ENCODE data around the gene CARNS1.

Gene CARNS1

DNA sequence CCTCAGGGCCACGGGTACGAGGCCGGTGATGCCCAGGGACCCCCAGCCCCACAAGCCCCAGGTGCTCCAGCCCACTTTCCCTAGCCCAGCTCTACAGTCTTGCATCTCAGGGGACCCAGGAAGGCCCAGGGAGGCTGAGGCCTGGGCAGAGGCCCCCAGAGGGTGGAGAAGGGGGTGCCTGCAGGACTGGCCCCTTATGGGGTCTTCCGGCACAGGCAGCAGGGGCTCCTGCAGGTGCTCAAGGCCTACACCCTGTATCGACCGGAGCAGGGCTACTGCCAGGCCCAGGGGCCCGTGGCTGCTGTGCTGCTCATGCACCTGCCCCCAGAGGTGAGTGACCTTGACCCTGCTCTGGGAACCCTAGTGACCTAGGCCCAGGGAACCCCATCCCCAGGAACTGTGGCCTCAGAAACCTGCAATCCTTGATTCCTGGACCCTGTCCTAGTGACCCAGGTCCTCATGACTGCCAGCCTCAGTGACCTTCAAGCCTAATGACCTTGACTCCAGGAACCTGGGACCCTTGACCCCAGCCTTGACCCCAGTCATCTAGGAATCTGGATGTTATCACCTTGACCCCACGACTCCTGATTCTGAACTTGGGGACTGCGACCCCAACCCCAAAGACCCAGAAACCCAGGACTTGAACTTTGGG lies 9.7 kb upstream of the CARNS1 start:
- H3K4me3 ChIP-seq (ENCODE audit: low read length), result no peak overlapping the region
- peaks cover 14% of the 10 kb centered on the region for H3K4me1 ChIP-seq (ENCODE audit: insufficient read depth, low read length)
- H2AFZ ChIP-seq (ENCODE audit: low read depth, low read length), result no peak overlapping the region
- no peaks in the 10 kb centered on the region for H3K36me3 ChIP-seq (ENCODE audit: insufficient read depth, low read length)
- no peaks in the 10 kb centered on the region for H3K27me3 ChIP-seq (ENCODE audit: insufficient read depth, low read length)
- no peaks in the 10 kb centered on the region for H3K9me3 ChIP-seq (ENCODE audit: low read length)

DNA sequence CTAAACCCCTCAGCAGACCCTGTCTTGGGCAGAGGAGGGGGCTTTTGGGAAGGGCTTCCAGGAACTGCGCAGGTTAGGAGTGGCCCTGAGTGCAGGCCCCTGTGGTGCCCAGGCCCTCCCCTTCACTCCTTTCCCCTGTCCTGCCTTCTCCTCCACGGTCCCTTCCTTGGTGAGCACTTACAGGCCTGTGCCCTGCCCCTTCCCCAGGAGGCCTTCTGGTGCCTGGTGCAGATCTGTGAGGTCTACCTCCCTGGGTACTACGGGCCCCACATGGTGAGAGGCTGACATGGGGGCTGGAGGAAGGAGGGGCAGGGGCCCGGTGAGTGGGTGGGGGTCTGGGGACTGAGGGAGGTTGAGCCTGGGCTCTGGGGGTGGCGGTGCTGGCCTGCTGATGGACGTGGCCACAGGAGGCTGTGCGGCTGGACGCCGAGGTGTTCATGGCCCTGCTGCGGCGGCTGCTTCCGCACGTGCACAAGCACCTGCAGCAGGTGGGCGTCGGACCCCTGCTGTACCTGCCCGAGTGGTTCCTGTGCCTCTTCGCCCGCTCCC lies 9.0 kb upstream of the CARNS1 start:
- Histone ChIP-seq H3K27me3 (ENCODE audit: insufficient read depth, low read length) (no peaks in the 10 kb centered on the region), H3K4me3 (ENCODE audit: low read length) (no peak overlapping the region), H2AFZ (ENCODE audit: low read depth, low read length) (no peak overlapping the region), H3K36me3 (ENCODE audit: insufficient read depth, low read length) (no peaks in the 10 kb centered on the region), H3K9me3 (ENCODE audit: low read length) (no peaks in the 10 kb centered on the region), H3K4me1 (ENCODE audit: insufficient read depth, low read length) (peaks cover 11% of the 10 kb centered on the region)

DNA sequence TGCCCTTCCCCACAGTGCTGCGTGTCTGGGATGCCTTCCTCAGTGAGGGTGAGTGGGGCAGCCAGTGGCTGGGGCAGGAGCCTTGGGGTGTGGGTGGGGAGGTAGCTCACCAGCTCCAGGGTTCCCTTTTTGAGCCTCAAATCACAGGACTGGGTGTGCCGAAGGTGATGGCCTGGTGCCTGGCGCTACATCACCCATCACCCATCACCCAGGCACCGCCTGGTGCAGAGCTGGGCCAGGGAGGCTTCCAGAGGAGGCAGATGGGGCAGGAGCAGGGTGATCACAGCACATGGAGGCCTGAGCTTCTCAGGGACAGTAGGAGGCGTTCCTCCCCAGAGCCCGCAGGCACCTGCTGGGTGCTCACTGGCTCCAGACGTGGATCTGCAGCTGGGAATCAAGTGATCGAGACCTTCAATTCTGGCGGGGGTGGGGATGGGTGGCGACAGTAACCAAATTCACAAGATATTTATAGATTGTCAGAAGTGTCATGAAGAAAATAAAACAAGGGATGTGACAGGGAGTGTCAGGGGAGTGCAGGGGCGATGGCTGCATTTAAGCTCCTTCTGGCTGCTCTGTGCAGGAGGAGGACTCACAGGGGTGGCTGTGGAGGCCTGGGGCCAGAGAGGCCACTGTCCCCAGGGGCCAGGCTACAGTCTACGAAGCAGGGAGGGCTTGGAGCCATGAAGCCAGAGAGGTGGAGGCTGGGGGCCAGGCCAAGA lies 8.3 kb upstream of the CARNS1 start:
- no peaks in the 10 kb centered on the region for H3K9me3 ChIP-seq (ENCODE audit: low read length)
- no peak overlapping the region for H2AFZ ChIP-seq (ENCODE audit: low read depth, low read length)
- H3K27me3 ChIP-seq (ENCODE audit: insufficient read depth, low read length), result no peaks in the 10 kb centered on the region
- H3K4me3 ChIP-seq (ENCODE audit: low read length), result no peak overlapping the region
- H3K4me1 ChIP-seq (ENCODE audit: insufficient read depth, low read length), result peaks cover 8% of the 10 kb centered on the region
- H3K36me3 ChIP-seq (ENCODE audit: insufficient read depth, low read length), result no peaks in the 10 kb centered on the region

DNA sequence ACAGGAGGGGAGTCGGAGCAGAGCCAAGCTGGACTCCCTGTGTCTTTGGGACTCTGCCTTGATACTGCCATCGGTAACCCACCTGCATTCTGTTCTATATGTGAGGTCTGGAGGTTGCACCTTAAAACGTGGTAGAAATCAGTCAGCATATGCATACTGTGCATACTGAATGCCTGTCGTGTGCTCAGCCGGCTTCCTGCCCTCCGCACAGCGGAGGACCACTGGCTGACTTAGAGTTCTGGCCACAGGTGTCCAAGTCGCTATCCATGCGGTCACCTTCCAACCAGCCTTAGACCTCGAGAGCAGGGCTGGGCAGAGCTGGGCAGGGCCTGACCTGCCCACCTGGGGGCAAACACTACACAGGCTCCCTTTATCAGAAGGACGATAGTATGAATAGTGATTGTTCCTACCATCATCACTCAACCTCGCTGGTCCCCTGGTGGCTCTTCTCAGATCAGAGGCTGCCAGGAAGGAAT lies 7.8 kb upstream of the CARNS1 start:
- Histone ChIP-seq H3K4me1 (ENCODE audit: insufficient read depth, low read length) (peaks cover 8% of the 10 kb centered on the region), H3K4me3 (ENCODE audit: low read length) (no peak overlapping the region), H3K27me3 (ENCODE audit: insufficient read depth, low read length) (no peaks in the 10 kb centered on the region), H3K36me3 (ENCODE audit: insufficient read depth, low read length) (no peaks in the 10 kb centered on the region), H2AFZ (ENCODE audit: low read depth, low read length) (no peak overlapping the region), H3K9me3 (ENCODE audit: low read length) (no peaks in the 10 kb centered on the region)

DNA sequence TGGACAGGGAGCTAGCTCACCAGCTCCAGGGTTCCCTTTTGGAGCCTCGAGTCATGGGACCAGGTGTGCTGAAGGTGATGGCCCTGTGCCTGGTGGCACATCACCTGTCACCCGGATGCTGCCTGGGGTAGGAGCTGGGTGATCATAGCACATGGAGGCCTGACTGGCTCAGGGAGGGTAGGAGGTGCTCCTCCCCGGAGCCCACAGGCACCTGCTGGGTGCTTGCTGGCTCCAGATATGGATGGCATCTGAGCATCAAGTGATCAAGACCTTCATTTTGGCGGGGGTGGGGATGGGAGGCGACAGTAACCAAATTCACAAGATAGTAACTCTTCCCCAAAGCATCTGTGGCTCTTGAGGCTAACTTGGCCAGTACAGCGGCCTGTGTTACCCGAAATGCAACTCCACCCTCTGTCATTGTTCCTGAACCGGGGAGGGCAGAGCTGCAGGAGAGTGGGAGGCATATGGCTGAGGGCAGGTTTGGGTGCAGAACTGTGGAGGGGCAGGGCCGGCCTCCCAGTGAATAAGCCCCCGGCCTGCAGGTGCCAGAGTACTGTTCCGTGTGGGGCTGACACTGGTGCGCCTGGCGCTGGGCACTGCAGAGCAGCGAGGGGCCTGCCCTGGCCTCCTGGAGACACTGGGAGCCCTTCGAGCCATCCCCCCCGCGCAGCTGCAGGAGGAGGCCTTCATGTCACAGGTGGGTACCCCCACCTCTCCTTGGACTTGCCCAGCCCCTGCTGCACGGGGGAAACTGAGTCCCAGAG lies 6.9 kb upstream of the CARNS1 start:
- Histone ChIP-seq H3K4me1 (ENCODE audit: insufficient read depth, low read length) (peaks cover 7% of the 10 kb centered on the region), H3K4me3 (ENCODE audit: low read length) (no peak overlapping the region), H3K36me3 (ENCODE audit: insufficient read depth, low read length) (no peaks in the 10 kb centered on the region), H2AFZ (ENCODE audit: low read depth, low read length) (no peak overlapping the region), H3K27me3 (ENCODE audit: insufficient read depth, low read length) (no peaks in the 10 kb centered on the region), H3K9me3 (ENCODE audit: low read length) (no peaks in the 10 kb centered on the region)

DNA sequence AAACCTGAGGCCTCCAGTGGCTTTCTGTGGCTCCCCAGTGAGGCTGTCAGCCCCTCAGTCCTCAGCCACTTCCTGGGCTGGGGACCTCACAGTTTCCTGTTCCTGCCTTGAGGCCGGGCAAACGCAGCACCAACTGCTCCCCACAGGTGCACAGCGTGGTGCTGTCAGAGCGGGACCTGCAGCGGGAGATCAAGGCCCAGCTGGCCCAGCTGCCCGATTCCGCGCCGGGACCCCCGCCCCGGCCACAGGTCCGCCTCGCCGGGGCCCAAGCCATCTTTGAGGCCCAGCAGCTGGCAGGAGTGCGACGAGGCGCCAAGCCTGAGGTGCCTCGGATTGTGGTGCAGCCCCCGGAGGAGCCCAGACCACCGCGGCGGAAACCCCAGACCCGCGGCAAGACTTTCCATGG lies 6.2 kb upstream of the CARNS1 start:
- no peaks in the 10 kb centered on the region for H3K9me3 ChIP-seq (ENCODE audit: low read length)
- H3K27me3 ChIP-seq (ENCODE audit: insufficient read depth, low read length), result no peaks in the 10 kb centered on the region
- no peaks in the 10 kb centered on the region for H3K36me3 ChIP-seq (ENCODE audit: insufficient read depth, low read length)
- H3K4me3 ChIP-seq (ENCODE audit: low read length), result no peak overlapping the region
- no peak overlapping the region for H2AFZ ChIP-seq (ENCODE audit: low read depth, low read length)
- H3K4me1 ChIP-seq (ENCODE audit: insufficient read depth, low read length), result peaks cover 5% of the 10 kb centered on the region

DNA sequence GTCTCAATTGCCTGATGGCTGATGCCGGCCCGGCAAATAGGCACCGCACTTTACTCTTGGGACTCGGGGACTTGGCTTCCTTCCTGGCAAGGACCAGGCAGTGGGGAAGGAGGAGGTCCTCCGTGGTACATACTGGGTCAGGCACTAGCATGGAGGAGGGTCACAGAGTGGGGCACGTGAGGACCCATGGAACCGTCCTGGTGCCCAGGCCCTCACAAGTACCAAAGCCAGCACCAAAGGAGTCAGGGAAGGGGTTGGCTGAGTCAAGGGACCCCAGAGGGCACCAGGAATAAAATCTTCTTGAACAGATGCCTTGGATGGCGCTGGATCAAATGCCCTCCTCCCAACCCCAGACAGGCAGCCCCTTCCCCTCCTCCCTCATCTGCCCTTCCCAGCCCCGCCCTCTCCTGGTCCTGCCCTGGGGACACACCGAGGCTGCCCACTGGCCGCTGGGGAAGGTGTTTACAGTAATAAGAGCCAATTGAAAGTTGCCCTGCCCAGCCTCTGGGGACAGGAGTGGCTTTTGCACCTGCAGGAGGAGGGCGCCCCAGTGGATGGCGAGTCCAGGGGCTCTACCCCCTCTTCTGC lies 5.6 kb upstream of the CARNS1 start:
- H3K4me1 ChIP-seq (ENCODE audit: insufficient read depth, low read length), result peaks cover 5% of the 10 kb centered on the region
- no peak overlapping the region for H2AFZ ChIP-seq (ENCODE audit: low read depth, low read length)
- no peak overlapping the region for H3K4me3 ChIP-seq (ENCODE audit: low read length)
- no peaks in the 10 kb centered on the region for H3K9me3 ChIP-seq (ENCODE audit: low read length)
- H3K36me3 ChIP-seq (ENCODE audit: insufficient read depth, low read length), result no peaks in the 10 kb centered on the region
- H3K27me3 ChIP-seq (ENCODE audit: insufficient read depth, low read length), result no peaks in the 10 kb centered on the region

DNA sequence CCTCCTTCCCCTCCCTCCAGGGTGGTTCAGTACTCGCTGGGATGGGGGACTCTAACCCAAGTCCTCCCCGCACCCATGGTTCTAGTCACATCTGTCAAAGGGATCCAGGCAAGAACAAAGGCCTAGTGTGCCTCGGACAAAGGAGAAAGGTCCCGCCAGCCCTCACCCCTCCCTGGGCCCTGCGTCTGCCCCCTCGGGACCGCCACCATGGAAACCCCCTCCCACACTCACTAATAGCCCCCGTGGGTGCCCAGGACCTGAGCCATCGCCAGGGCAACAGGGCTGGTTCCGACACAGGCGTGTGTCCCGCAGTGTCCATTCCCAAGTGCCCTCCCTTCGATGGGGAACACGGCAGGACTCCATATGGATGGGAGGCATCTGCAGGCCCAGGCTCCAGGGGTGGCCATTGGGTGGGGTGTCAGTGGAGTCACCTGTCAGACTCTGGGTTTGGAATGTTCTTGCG lies 5.1 kb upstream of the CARNS1 start:
- no peak overlapping the region for H2AFZ ChIP-seq (ENCODE audit: low read depth, low read length)
- peaks cover 5% of the 10 kb centered on the region for H3K4me1 ChIP-seq (ENCODE audit: insufficient read depth, low read length)
- no peak overlapping the region for H3K4me3 ChIP-seq (ENCODE audit: low read length)
- no peaks in the 10 kb centered on the region for H3K27me3 ChIP-seq (ENCODE audit: insufficient read depth, low read length)
- no peaks in the 10 kb centered on the region for H3K9me3 ChIP-seq (ENCODE audit: low read length)
- no peaks in the 10 kb centered on the region for H3K36me3 ChIP-seq (ENCODE audit: insufficient read depth, low read length)

DNA sequence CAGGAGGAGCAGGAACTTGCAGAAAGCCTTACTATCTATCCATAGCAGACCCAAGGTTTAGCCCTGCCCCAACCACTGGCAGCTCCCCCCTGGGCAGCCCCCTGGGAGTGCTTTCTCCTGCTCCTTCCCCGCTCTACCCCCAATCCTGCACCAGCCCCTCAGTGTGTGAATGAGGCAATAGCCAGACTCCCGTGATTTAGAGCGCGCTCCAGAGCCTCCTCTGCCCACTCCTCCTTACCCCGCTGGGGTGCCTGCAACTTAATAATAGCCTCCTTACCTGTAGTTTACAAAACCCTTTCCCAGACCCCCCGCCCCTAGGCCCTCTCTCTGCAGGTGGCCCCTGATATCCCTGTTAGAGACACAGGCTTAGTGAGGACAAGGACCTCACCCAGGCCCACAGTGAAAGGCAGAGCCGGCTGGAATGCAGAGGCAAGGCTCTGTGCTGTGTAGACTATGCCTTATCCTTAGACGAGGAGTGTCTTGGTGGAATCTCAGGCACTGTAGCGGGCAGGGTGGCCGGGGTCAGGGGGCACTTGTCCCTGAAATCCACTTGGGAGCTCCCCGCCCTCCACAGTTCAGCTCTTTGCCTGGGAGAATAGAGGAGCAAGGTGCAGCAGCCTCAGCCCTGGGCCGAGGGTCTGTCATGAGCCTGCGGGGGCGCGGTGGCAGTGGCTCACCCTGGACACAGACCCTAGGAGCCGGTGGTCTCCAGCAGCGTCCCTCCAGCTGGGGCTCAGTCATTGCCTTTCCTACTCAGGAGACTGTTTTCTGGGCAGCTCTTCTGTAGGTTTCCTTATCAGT lies 4.3 kb upstream of the CARNS1 start:
- H2AFZ ChIP-seq (ENCODE audit: low read depth, low read length), result no peak overlapping the region
- H3K4me3 ChIP-seq (ENCODE audit: low read length), result no peak overlapping the region
- H3K9me3 ChIP-seq (ENCODE audit: low read length), result no peaks in the 10 kb centered on the region
- no peaks in the 10 kb centered on the region for H3K27me3 ChIP-seq (ENCODE audit: insufficient read depth, low read length)
- H3K4me1 ChIP-seq (ENCODE audit: insufficient read depth, low read length), result peaks cover 5% of the 10 kb centered on the region
- H3K36me3 ChIP-seq (ENCODE audit: insufficient read depth, low read length), result no peaks in the 10 kb centered on the region

DNA sequence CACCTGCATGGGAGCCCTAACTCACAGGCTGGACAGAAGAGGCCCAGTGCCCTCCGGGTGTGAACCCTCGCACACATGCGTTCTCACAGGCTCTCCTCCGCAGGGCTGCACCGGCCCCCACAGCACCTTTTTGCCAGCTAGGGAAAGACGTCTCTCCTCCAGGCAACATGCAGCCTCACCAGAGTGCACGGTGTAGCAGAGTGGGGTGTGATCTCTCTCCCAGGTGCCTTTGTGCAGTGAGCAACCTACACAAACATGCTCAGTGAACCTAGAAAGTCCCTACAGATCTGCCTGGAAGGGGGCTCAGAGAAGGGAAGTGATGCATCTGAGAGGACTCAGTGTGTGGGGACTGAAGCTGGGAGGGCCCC lies 3.7 kb upstream of the CARNS1 start:
- no peaks in the 10 kb centered on the region for H3K27me3 ChIP-seq (ENCODE audit: insufficient read depth, low read length)
- H3K36me3 ChIP-seq (ENCODE audit: insufficient read depth, low read length), result no peaks in the 10 kb centered on the region
- no peak overlapping the region for H2AFZ ChIP-seq (ENCODE audit: low read depth, low read length)
- H3K4me3 ChIP-seq (ENCODE audit: low read length), result no peak overlapping the region
- H3K9me3 ChIP-seq (ENCODE audit: low read length), result no peaks in the 10 kb centered on the region
- H3K4me1 ChIP-seq (ENCODE audit: insufficient read depth, low read length), result peaks cover 5% of the 10 kb centered on the region

DNA sequence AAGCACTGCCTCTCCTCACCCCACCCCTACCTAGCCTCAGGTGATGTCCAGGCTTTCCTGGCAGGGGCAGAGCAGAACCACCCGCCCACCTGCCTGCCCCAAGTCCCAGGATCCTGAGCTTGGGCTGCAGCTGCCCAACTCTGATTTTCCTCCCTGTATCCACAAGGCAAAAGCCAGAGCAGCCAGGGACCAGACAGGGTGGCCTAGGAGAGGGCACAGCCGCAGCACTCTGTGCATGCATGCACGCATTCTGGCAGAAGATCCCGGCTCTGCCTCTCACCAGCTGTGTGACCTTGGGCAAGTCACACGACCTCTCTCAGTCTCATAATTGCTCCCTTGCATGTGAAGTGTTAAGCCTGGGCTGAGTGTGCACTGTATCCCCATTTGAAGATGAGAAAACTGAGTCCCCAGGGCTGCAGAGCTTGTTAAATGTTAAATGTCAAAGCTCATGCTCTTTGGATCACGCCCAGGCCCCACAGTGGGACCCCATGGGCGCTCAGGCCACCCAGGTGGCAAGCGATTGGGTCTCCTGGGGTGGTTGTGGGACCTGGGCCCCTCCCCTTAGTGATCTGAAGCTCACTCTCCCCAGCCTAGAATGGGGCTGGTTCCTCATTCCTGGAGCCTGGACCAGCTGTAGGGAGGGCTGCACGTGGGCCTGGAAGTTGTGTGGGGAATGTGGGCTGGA lies 2.8 kb upstream of the CARNS1 start:
- Histone ChIP-seq H3K9me3 (ENCODE audit: low read length) (no peaks in the 10 kb centered on the region), H3K36me3 (ENCODE audit: insufficient read depth, low read length) (no peaks in the 10 kb centered on the region), H3K4me1 (ENCODE audit: insufficient read depth, low read length) (peaks cover 5% of the 10 kb centered on the region), H3K4me3 (ENCODE audit: low read length) (no peak overlapping the region), H3K27me3 (ENCODE audit: insufficient read depth, low read length) (no peaks in the 10 kb centered on the region), H2AFZ (ENCODE audit: low read depth, low read length) (no peak overlapping the region)
